ENCODE measurements around the gene CAPZA1. TPM values are rescaled to one million over a fixed set of nuclear protein-coding genes. Genes with fewer than 3 reads are reported as not detected.

The CAPZA1 gene
- total RNA-seq, 1 donor from 2014 or later, result 171 TPM

DNA sequence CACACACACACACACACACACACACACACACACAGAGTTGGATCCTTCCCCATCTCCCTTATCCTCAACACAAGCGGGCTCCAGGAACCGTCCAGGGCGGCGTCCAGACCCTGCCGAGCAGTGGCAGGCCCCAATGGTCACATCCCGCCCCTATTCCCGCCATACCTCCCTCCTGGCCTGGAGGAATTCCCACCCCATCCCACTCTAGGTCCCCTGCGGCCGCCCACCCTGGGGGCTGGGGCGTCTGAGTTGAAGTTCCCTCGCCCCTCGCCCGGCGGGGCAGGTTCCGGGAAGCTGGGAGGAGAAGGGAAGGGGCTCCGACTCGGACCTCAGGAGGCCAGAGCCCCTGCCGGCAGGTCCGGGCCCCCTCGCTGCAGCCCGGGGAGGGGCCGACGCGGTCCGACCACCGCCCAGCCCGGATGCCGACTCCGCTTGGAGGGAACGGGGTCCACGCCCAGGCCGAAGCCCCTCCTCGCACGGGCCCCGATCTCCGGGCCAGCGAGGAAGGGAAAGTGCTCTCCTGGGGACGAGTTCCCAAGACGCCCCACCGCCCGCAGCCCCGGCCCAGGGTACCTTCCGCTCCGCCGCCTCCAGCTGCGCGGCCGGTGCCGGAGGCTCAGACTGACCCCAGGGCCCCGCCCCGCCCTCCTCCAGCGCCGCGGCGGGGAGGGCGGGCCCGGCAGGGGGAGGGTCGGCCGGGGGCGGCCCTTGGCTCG lies 87.0 kb downstream of the CAPZA1 start, which contains the start of gene RHOC:
Gene RHOC, minus strand, starts transcription at position 623 of the 716 bp plus-strand sequence. CDS start 3,328 bp downstream, outside the sequence.
- Histone ChIP-seq H3K4me1 (ENCODE audit: insufficient read depth, low read length) (peaks cover 45% of the 10 kb centered on the region), H3K79me2 (ENCODE audit: insufficient read depth, low read length) (peaks cover 50% of the 10 kb centered on the region), H4K20me1 (ENCODE audit: insufficient read depth, low read length) (peaks cover 40% of the 10 kb centered on the region), H3K36me3 (ENCODE audit: insufficient read depth, low read length) (peaks cover 6% of the 10 kb centered on the region), H3K4me2 (ENCODE audit: low read length) (peak within 1 kb of the TSS; percentile 91), H3K9me3 (ENCODE audit: insufficient read depth, low read depth, low read length) (no peaks in the 10 kb centered on the region), H3K27ac (ENCODE audit: low read depth, low read length) (peak within 1 kb of the TSS; percentile 78), H3K27me3 (ENCODE audit: insufficient read depth, low read length) (peaks cover 2% of the 10 kb centered on the region), H2AFZ (ENCODE audit: low read depth, low read length) (peak within 1 kb of the TSS; percentile 77), H3K4me3 (ENCODE audit: insufficient read depth, low read depth, low read length) (peak within 1 kb of the TSS; percentile 85), H3K9ac (ENCODE audit: low read length) (peak within 1 kb of the TSS; percentile 89)
- TF ChIP-seq, protein P1, sequence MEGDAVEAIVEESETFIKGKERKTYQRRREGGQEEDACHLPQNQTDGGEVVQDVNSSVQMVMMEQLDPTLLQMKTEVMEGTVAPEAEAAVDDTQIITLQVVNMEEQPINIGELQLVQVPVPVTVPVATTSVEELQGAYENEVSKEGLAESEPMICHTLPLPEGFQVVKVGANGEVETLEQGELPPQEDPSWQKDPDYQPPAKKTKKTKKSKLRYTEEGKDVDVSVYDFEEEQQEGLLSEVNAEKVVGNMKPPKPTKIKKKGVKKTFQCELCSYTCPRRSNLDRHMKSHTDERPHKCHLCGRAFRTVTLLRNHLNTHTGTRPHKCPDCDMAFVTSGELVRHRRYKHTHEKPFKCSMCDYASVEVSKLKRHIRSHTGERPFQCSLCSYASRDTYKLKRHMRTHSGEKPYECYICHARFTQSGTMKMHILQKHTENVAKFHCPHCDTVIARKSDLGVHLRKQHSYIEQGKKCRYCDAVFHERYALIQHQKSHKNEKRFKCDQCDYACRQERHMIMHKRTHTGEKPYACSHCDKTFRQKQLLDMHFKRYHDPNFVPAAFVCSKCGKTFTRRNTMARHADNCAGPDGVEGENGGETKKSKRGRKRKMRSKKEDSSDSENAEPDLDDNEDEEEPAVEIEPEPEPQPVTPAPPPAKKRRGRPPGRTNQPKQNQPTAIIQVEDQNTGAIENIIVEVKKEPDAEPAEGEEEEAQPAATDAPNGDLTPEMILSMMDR (IDR thresholded peaks at IDR 0.05; ENCODE audit: insufficient read depth, low read depth, low read length), result no peak
- TF ChIP-seq EZH2 (IDR thresholded peaks at IDR 0.05; ENCODE audit: insufficient read depth, low read length), result no peak
- Mint-ChIP-seq H3K4me3 (ENCODE audit: unreplicated experiment) (peak within 1 kb of the TSS; percentile 92), H3K9me3 (ENCODE audit: unreplicated experiment) (peaks cover 2% of the 10 kb centered on the region), H3K27me3 (ENCODE audit: low read depth, unreplicated experiment) (no peaks in the 10 kb centered on the region), H3K27ac (ENCODE audit: unreplicated experiment) (peak within 1 kb of the TSS; percentile 96), H3K4me1 (ENCODE audit: low read depth, unreplicated experiment) (peaks cover 26% of the 10 kb centered on the region), H3K36me3 (ENCODE audit: low read depth, unreplicated experiment) (peaks cover 16% of the 10 kb centered on the region)
- no peak for FAIRE-seq
- peak; percentile 30 for DNase-seq (ENCODE audit: low read depth)

DNA sequence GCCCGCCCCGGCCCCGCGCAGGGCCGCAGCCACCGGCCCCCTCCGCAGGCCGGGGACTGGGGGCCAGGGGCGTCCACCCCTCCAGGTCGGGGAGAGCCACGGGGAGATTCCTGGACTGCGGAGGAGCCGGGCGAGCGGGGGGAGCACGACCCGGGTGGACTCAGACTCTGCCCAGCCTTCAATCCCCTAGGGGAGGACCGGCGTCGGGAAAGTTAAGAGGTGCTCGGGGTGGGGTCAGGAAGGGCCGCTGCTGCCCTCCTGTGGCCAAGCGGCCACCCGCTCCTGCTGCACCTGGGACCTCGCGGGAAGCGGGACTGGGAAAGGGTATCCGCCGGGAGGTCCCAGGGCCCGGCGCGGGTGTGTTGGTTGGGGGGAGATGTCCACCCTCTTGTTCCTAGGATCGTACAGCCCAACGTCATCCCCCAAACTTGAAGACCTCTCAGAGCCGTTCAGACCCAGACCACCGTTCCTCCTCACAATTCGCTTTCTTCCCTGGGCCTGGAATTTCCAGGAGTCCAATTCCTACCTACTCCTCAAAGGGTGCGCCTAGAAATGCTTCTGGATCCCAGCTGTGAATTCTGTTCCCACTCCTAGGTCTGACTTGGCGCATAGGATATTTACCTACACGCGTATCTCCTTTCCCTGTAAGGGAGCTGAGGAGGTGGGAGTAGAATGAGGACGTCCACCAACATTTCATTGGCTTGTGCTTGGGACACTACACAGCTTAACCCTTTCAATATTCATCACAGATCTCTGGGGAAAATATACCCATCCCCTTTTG lies 87.8 kb downstream of the CAPZA1 start:
- DNase-seq (ENCODE audit: low read depth) (peak; percentile 75), FAIRE-seq (no peak)
- peaks cover 6% of the 10 kb centered on the region for H3K36me3 ChIP-seq (ENCODE audit: insufficient read depth, low read length)
- Mint-ChIP-seq H3K9me3 (ENCODE audit: unreplicated experiment) (peaks cover 2% of the 10 kb centered on the region), H3K4me3 (ENCODE audit: unreplicated experiment) (peak overlapping the region; percentile 86), H3K27me3 (ENCODE audit: low read depth, unreplicated experiment) (peaks cover 3% of the 10 kb centered on the region), H3K4me1 (ENCODE audit: low read depth, unreplicated experiment) (peaks cover 19% of the 10 kb centered on the region), H3K36me3 (ENCODE audit: low read depth, unreplicated experiment) (peaks cover 11% of the 10 kb centered on the region), H3K27ac (ENCODE audit: unreplicated experiment) (peak overlapping the region; percentile 60)
- peak overlapping the region; percentile 40 for H3K27ac ChIP-seq (ENCODE audit: low read depth, low read length)
- TF ChIP-seq EZH2 (IDR thresholded peaks at IDR 0.05; ENCODE audit: insufficient read depth, low read length), result no peak
- TF ChIP-seq, protein P1 (IDR thresholded peaks at IDR 0.05; ENCODE audit: insufficient read depth, low read depth, low read length), result peak; percentile 60
- no peaks in the 10 kb centered on the region for H3K9me3 ChIP-seq (ENCODE audit: insufficient read depth, low read depth, low read length)
- peaks cover 2% of the 10 kb centered on the region for H3K27me3 ChIP-seq (ENCODE audit: insufficient read depth, low read length)
- peak overlapping the region; percentile 91 for H3K4me2 ChIP-seq (ENCODE audit: low read length)
- H2AFZ ChIP-seq (ENCODE audit: low read depth, low read length), result peak overlapping the region; percentile 77
- peak overlapping the region; percentile 89 for H3K9ac ChIP-seq (ENCODE audit: low read length)
- H3K4me1 ChIP-seq (ENCODE audit: insufficient read depth, low read length), result peaks cover 37% of the 10 kb centered on the region
- peaks cover 36% of the 10 kb centered on the region for H4K20me1 ChIP-seq (ENCODE audit: insufficient read depth, low read length)
- H3K4me3 ChIP-seq (ENCODE audit: insufficient read depth, low read depth, low read length), result peak overlapping the region; percentile 85
- peaks cover 45% of the 10 kb centered on the region for H3K79me2 ChIP-seq (ENCODE audit: insufficient read depth, low read length)
